ENCODE measurements around the gene GALNT8. TPM values are rescaled to one million over a fixed set of nuclear protein-coding genes. Genes with fewer than 3 reads are reported as not detected.
"Not testable (repeated sequence)": the region's sequence is repeated elsewhere in the genome, so short reads cannot be mapped to it uniquely, and the experiment has no call there.

GALNT8 gene
- total RNA-seq, 2 experiments from 2014 or later, result 0.21 to 0.27 TPM

GRCh38 chr12:4738541-4738940, 18.3 kb downstream of the GALNT8 start:
- ChIA-PET CTCF (no interaction called here), POLR2A (no interaction called here)

DNA sequence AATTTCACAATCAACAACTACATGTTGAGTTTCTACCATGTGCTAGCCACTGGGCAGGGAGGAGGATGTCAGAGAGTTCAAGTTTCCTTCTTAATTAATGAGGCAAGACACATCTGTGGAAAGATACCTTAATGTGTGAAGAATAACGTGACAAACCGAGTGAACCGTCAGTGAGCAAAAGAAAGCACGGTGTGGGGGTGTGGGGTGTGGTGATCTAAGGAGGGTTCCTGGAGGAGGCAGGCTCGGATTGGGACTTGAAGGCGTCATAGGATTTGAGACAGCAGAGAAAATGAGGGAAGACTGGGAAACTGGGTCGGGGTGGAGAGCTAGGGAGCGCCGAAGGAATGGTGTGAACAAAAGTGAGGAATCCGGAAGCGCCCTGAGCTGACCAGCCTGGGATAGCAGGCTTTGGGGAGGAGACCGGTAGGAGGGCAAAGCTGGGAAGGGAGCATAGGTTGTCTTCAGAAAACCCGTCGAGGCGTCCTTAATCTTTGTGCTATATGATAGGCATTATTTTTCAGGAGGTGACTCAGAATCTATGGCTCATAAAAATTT, 22.3 kb downstream of the GALNT8 start:
- CTCF ChIA-PET, result no interaction called here
- POLR2A ChIA-PET, result no interaction called here

DNA sequence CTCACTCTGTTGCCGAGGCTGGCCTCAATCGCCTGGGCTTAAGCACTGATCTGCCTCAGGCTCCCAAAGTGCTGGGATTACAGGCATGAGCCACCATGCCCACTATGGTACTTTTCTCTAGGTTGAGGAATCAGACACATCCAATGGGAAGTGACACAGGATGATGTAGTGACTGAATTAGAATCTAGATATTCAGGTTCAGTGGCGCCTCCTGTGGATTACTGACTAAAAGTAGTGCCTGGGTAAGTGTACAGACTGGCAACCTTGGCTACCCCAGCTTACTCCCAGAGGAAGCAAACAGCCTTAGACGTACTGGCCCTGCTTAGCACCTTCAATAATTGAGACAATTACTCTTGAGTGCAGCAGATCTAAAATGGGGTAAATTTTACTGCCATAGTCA, 22.8 kb downstream of the GALNT8 start:
- ChIA-PET CTCF (no interaction called here), POLR2A (no interaction called here)

- CTCF ChIA-PET, result no interaction called here
- POLR2A ChIA-PET, result no interaction called here
Measured at GRCh38 chr12:4744709-4745108, 24.5 kb downstream of the GALNT8 start.

- POLR2A ChIA-PET, result no interaction called here
- CTCF ChIA-PET, result no interaction called here
Measured at GRCh38 chr12:4745249-4745648, 25.0 kb downstream of the GALNT8 start.

- POLR2A ChIA-PET, CTCF ChIA-PET: not testable (repeated sequence)
Measured at GRCh38 chr12:4751654-4752053, 31.5 kb downstream of the GALNT8 start.

- CTCF ChIA-PET, result interaction anchor here (0.9 kb wide), 1 partner anchor 8 kb away, joined by 4 read pairs; no protein-coding TSS in a partner anchor
- POLR2A ChIA-PET, result no interaction called here
Measured at GRCh38 chr12:4762773-4763172, 42.6 kb downstream of the GALNT8 start.

DNA sequence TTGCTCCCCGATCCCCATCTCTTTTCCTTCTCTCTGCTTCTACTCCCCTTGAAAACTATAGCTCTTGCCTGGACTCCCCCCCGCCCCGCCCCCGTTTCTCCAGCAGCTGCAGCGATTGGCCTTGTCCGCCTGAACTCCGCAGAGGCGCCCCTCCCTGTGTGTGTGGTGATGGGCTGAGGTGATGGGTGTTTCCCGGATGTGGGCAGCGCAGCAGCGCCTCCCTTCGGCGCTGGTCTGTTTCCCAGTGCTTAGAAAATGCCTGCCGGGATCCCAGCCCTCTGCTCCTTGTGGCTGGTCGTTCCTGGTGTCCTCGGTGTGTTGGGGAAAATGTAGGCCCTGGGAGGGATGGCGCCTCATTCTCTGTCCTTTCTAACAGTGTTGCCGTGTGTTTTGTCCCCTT, 43.3 kb downstream of the GALNT8 start:
- ChIA-PET POLR2A (no interaction called here), CTCF (interaction anchor here (0.9 kb wide), 1 partner anchor 9 kb away, joined by 4 read pairs; no protein-coding TSS in a partner anchor)

- ChIA-PET CTCF (no interaction called here), POLR2A (no interaction called here)
Measured at GRCh38 chr12:4766445-4766844, 46.2 kb downstream of the GALNT8 start.

DNA sequence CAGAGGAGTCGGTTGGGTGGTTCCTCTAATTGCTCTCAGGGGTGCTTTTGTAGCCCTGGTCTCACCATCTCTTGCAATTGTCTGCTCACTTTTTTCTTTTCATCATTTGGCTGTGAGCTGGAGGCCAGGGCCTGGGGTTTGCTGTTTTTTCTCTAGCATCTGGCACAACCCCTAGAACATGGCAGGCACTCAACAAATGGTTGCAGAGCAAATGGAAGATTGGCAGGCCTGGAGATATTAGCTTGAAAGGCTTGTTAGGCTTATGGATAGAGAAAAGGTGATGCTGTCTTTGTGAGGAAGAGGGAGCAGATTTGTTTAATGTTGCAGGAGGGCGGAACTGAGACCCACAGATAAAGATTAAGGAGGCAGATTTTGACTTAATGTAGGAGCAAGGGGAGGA, 47.0 kb downstream of the GALNT8 start:
- ChIA-PET CTCF (no interaction called here), POLR2A (no interaction called here)

GRCh38 chr12:4768341-4768740, 48.1 kb downstream of the GALNT8 start:
- POLR2A ChIA-PET, result no interaction called here
- CTCF ChIA-PET, result no interaction called here

DNA sequence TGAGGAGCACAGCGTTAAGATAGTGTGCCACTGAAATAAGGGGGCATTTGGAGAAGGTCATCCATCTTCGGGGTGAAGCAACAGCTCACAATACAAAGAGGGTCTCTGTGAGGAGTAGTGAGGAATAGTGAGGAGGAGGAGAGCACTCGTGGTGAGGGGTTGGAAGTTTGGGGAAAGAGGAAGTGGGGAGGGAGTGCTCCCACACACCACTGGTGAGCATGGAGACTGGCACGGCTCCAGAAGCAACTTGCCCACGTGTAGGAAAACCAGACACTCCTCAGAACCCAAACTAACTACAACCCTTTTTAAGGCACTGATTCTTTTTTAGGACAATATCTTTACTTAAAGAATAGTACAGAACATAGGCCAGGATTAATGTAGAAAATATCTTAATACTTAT, 48.9 kb downstream of the GALNT8 start:
- CTCF ChIA-PET, result no interaction called here

DNA sequence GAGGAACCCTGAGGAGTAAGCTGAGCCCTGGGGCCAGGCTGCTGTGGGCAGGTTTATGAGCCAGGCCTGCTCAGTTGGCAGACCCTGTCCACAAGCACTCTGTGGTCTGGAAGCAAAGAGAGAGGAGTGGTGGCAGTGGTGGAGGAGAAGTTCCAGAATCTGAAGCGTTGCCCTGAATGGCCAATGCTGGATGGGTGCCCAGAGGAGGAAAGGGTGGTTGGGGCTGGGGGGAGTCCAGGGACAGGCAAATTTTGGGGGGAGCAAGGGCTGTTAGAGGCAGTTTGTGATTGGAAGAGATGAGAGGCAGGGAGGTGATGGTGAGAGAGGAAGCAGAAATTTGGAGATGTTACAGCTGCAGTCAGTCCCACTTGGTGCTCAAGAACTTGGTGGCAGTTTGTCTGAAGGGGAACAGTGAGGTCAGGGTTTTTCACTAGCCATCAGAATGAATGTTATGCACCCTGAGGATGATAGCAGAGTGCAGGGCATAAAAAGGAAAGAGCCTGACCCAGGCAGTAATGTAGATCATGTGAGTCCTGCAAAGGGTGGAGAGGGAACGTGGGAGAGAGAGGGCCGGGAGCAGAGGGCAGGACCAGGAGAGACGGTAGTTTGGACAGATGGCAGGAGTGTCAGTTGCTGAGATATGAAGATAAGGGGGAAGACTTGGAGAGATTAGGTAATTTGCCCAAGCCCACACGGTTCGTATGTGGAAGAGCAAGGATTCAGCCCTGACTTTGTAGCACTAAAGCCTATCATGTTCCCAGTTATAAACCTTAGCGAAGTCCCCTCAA, 51.2 kb downstream of the GALNT8 start:
- CTCF ChIA-PET, result no interaction called here
- POLR2A ChIA-PET, result no interaction called here

More for the DNA sequence above, 48.9 kb downstream of the GALNT8 start:
- POLR2A ChIA-PET, result no interaction called here

DNA sequence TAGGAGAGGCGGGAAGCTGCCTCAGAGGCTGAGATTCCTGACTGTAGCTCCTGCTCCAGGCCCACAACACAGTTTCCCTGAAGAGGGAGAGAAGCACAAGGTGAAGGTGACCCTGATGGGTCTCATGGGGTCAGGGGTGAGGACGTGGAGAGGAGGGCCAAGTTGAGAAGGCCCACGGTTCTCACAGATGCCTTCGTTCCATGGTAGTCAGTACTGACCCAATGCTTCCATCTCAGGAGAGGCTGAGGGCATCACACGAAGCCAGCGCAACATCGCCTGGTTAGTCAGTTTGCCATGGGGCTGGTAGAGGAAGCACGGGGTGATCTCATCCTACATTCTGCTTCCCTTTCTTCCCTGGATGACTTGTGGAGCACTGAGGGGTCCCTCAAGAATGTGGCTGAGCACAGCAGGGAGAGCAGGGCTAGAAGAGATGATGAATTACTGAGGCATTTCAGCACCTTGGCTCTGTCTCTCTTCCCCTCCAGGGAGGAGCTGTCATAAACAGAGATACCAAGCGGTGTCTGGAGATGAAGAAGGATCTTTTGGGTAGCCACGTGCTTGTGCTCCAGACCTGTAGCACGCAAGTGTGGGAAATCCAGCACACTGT, 51.9 kb downstream of the GALNT8 start:
- ChIA-PET POLR2A (no interaction called here), CTCF (no interaction called here)

GRCh38 chr12:4775936-4776335, 55.7 kb downstream of the GALNT8 start:
- CTCF ChIA-PET, result no interaction called here

DNA sequence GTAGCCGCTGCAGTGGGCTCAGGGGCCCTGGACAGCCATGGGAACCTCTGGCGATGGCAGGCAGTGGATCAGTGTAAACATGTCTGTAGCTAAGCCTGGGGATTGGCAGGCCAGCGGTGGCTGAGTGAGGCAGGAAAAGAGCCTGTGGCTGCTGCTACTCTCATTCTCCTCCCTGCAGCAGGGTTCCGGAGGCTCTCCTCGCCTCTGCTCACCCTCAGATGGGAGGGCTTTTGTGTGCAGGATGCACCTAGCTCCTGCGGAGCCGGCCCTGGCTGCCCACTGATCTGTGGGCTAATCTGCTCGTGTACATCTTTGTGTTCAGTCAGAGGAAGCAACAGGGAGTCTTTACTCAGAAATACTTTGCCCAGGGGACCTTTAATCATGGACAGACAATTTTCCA, 59.5 kb downstream of the GALNT8 start:
- ChIA-PET CTCF (no interaction called here), POLR2A (no interaction called here)

More at GRCh38 chr12:4775936-4776335, 55.7 kb downstream of the GALNT8 start:
- POLR2A ChIA-PET, result interaction anchor here (0.6 kb wide), 1 partner anchor 941 kb away, joined by 3 read pairs; no protein-coding TSS in a partner anchor

DNA sequence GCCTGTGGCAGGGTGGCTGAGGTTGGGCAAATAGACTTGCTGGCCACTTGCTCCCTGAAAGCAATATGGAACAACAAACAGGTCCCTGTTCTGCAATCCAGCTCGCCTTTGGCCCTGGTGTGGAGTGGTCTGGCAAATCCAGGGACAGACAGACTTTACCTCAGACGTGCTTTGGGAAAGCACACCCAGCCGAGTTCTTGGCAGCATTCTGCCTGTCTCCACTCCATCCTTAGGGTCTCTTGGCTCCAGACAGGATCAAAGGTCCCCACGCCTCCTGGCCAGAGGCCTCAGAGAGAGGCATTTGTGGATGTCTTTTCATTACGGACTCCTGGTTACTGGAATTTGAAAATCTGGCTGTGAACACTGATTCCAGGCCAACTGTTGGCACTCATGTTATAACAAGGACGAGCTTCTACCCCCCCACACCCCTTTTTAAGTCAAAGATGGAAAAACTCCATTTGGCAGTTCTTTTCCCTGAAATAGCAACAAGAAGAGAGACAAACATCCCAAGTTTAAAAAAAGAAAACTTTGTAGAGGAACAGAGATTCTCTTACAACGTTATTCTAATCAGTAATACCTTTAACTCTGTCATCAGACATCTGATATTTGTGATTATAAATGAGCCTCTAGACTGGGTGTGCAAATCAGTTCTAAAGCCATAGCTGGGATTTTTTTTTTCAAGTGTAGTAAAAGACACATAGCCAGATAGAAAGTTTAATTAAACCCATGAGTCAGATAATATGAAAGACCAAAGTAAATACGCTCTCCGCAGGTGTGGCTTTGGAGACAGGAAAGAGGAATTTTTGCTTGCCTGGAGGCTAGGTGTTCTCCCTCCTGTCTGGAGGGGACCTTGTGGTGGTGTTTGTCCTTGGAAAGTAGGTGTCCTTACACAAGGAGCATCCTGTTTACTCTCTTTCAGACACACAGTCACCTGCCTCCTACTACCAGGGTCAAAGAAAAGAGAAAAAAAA, 60.7 kb downstream of the GALNT8 start:
- POLR2A ChIA-PET, result no interaction called here

DNA sequence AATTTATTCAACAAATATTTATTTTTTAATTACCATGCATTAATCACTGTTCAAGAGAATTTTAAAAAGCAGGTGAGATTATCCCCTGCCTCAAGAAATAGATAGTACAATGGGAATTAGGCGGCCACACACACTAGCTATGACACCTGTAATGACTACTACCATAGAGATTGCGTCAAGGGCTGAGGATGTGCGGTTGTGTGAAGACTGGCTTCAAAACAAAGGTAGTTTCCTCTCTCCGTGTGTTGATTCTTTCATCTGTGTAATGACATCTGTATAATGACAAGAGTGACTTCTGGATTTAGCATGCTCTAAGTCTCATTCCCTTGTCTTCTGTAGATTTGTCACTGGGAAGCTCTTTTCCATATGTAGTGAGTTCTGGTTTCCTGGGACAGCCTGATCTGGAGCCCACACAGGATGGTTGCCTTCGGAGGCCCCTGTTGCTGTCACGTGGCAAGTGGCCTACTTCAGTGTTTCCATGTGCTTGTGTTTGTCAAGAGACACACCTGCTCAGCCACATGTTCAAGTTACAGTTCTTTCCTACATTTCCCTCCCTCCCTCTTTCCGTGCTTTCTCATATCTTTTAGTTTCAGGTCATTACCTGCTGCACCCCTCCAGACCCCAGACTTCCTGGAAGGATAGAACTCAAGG, 64.3 kb downstream of the GALNT8 start:
- CTCF ChIA-PET, result no interaction called here
- POLR2A ChIA-PET, result no interaction called here

More for the DNA sequence above, 60.7 kb downstream of the GALNT8 start:
- CTCF ChIA-PET, result no interaction called here

DNA sequence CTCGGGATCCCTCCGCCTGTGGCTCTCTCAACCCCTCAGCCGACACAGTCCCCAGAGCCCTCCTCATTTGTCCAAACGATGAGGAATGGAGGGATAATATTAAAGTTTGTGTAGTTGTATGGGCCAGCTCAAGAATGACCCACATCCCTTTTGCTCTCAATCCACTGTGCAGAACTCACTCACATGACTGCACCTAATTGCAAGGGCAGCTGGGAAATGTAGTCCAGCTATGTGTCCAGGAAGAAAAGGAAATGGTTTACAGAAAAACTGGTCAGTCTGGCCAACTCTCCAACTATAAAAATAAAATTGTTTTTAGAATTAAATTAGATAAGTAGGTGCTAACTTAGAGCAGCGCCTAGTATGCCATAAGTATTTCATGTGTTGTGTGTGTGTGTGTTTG, 66.6 kb downstream of the GALNT8 start:
- CTCF ChIA-PET, result no interaction called here

DNA sequence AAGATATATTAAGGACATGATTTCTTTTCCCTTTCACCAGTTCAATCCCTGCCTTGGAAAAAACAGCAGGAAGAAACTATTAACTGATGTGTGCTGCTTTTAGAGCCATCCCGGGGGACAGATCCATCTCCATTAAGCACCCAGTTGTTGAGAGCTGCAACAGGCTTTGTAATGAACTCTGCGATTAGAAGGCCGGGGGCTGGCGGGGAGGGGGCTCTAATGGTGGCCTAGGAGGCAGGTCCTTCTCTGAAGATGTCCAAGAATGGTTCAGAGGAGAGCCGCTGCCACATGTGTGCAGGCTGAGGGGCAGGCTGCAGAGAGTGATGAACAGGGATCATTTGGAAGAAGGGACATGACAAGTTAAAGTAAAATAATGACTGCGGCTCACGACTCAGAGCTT, 67.8 kb downstream of the GALNT8 start:
- ChIA-PET CTCF (no interaction called here), POLR2A (no interaction called here)

More for the DNA sequence above, 66.6 kb downstream of the GALNT8 start:
- POLR2A ChIA-PET, result no interaction called here

Data from activated CD8-positive, alpha-beta memory T cell treated with anti-CD3 and anti-CD28 coated beads for 36 hours (primary cell).